Measurements from ENCODE around the gene PROB1. TPM values are rescaled to one million over a fixed set of nuclear protein-coding genes. Genes with fewer than 3 reads are reported as not detected.

PROB1 gene
- polyA plus RNA-seq, 3 donors = 2.4 to 4.3 (median 3.4) TPM

DNA sequence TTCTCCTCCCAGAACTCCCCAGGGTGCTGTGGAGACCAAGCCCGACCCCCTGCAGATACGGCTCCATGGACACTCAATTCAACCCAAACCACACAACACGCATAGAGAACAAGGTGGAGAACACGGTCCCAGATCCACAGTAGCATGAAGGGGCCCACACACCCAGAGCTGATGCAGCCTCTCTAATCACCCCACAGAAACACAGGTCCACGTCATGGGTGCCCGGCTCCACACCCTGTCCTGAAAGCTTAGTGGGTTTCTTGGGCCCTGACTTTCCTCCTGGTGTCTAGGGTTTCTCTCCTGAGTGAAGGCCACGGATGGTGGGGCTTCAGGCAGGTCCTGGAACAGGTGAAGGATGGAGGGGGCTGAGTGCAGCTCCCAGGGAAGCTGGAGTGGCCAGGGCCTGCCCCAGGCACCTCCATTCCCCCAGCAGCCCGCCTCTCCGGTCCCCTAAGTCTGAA lies 10.3 kb downstream of the PROB1 start:
- no peak for DNase-seq (ENCODE audit: extremely low read depth in 1 of 11, low read depth in 9 of 11, low spot score in 4 of 11)

DNA sequence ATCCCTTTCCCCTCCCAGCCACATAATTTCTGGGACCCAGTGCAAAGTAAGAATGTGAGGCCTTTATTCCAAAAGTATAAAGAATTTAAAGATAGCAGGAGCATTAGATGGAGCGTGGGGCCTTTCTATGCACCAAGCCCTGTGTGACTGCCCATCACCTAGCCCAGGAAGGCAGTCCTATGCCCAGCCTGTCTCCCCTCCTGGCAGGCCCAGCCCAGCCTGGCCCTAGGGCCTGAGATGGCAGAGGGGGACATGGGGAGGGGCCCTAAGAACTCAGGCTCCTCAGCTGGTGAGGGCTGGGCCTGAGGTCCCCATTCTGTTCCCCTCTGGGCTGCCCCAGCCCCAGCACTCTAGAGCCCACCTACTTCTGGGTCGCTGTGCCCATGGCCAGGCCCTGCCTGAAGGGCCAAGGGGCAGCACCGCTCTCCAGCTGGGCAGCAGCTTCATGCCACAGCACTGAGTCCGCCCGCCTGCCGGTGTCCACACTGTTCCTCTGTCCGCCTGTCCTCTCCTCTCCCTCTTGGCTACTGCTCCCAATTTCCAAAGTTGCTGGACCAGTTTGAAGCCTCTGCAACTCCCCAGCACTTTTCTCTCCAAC lies 10.8 kb downstream of the PROB1 start:
- no peak for DNase-seq (ENCODE audit: extremely low read depth in 1 of 11, low read depth in 9 of 11, low spot score in 4 of 11)

DNA sequence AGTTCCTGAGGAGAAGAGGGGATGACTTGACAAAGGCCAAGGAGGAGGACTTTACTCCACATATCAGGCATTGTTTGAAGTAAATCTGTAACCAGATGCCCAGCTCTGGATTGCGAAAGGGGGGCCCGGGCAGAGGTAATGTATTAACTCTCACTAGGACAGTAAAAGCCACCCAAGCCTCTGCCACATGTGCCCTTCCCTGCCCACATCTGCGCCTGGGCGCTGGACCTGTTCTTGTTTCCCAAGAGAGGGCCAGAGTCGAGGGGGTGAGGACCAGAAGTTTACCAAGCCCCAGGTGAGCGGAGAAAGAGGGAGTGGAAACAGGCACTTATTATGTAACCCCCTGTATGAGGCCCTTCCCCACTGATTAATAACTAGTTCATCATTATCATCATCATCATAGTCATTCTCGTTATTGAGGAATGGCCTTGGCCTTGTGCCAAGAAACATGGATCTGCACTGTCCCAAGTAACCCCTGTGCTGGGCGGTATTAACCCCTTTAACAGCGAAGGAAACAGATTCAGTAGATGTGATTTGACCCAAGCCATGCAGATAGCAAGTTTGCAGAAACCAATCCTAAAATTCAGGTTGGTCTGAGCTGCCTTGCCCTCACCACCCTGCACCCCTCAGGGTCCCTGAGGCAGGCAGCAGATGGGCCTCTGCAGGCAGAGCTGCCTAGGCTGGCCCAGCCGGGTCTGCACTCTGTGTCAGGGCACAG lies 11.5 kb downstream of the PROB1 start, which contains the start of gene SLC23A1:
TSS of gene SLC23A1 (minus strand) at position 23 of the 718 bp plus-strand sequence. CDS start 44 bp downstream, outside the sequence.
- DNase-seq (ENCODE audit: extremely low read depth in 1 of 11, low read depth in 9 of 11, low spot score in 4 of 11) = no peak

DNA sequence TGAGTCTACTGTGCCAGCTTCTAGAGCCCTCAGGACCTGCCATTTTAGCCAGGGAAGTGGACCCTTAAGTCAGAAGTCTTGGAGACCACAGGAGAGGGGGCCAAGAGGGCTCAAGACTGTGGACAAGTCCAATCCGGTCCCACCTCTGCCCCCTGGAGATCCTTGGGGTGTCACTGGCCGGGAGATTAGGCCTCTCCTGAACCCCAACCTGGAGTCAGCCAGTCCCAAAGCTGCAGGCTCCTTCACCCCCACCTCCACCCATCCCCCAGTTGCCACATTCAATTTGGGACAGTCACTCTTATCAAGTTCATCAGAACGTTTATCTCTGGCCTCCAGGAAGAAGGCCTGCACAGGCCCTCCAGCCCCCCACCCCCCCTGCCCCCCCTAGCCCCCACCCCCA lies 12.1 kb downstream of the PROB1 start:
- no peak for DNase-seq (ENCODE audit: extremely low read depth in 1 of 11, low read depth in 9 of 11, low spot score in 4 of 11)

DNA sequence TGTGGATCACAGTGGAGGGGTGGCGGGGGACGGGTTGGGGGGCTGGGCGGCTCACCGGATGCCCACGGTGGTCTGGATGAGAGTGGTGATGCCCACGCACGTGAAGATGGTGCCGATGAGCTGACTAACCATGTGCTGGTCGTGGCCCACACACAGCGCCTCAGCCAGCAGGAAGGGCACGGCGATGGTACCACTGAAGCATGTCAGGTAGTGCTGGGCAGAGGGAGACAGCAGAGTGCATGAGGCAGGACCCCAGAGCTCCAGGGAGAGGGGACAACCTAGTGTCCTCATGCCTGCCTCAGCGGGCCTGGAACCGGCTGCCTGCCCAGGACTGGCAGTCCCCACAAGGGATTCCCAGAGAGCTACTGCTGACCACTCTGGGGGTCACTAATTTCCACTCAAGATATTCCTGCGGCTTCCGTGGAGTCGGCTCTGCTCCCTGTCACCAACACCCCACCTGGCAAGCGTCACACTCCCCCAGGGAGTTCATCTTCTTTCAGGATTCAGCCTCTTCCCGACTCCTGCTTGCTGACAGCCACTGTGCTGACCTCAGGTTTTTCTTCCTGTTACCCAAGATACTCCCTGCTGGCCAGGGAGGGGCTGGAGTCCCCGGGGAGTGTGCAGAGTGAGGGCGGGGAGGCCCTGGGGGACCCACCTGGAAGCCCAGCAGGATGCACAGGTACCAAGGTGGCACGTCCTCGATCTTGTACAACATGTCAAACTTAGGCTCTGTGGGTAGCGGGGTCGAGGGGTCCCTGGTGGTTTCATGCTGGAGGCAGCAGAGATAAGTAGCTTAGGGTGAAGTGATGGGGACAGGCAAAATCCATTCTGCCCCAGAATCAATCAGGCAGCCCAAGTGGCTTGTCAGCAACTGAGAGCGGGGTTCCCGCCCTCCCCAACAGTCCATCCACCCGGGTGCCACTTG lies 12.8 kb downstream of the PROB1 start:
- DNase-seq (ENCODE audit: extremely low read depth in 1 of 11, low read depth in 9 of 11, low spot score in 4 of 11) = no peak

DNA sequence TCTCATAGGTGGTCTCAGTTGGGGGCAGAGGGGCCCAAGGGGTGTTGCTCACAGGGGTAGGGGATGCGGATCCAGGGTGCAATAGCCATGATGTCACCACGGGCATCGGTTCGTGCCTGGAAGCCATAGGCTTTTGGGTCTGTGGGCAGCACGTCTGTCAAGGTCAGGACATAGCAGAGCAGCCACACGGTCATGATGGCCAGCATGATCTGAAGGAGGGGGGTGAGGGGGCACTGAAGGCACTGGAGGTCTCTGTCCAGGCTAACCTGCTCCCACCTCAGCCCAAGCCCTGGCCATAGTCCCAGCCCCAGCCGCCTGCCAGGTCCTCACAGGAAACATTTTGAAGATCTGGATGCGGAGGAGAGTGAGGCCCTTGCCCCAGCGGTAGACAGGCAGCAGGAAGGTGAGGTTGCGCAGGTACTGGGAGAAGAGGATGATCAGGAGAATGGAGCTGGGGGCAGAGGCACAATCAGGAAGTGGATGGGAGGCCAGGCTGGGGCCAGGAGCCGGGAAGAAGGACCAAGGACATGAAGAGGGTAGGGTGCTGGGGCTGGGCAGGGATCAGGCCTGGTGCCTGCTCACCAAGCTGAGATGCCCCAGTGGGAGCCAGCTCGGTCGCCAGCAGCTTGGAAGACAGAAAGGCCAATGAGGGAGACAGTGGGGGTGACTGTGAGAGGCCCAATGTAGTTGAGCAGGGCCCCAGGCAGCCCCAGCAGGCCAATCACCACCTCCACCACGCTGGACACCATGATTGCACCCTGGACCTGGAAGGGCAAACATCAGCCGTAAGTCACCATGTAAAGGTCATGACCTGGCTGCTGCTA lies 15.1 kb downstream of the PROB1 start:
- DNase-seq (ENCODE audit: extremely low read depth in 1 of 11, low read depth in 9 of 11, low spot score in 4 of 11) = no peak

DNA sequence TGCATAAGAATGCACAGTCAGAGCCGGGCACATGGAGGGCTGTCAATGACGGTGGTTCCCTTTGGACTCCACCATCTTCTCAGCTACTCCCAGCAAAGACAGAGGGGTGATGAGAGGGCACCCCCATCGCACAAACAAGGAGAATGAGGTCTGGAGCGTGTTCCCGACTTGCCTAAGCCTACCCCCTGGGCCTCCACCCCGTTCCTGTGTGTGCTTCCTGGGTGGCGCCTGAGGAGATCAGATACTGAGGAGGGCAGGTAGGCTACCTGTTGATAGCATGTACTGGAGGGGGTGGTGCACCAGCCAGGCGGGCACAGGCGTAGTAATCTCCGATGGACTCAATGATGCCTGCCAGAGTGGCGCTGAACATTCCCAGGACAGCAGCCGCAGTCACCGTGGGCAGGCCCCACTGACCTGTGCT lies 16.0 kb downstream of the PROB1 start:
- no peak for DNase-seq (ENCODE audit: extremely low read depth in 1 of 11, low read depth in 9 of 11, low spot score in 4 of 11)

DNA sequence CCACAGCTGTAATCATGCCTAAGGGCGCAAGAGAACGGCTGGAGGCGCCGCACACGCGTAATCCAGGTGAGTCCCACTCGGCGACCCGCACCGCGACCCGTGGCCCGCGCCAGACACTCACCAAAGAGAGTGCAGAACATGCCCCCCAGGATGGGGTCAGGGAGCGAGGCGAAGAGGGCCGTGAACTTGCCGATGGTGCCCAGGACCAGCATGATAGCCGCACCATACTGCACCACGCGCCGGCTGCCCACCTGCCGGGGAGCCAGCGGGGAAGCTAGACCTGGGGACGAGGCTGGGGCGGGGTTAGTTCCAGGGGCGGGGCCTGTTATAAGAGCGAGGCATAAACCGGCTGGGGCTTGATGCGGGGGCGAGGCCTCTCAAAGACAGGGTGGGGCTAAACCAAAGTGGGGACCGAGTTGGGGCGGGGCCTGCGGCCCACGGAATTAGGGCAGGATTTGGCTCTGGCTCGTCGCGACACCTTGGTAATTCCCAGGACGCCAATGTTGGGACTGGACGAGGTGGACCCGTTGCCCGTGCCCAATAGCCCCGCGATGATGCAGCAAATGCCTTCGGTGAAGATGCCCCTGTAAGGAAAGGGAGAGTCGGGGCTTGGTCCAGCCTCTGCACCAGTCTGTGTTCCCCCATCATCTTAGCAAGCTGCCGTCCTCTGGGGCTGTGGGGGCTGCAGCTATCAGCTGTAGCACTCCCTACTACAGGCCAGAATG lies 16.6 kb downstream of the PROB1 start:
- no peak for DNase-seq (ENCODE audit: extremely low read depth in 1 of 11, low read depth in 9 of 11, low spot score in 4 of 11)

DNA sequence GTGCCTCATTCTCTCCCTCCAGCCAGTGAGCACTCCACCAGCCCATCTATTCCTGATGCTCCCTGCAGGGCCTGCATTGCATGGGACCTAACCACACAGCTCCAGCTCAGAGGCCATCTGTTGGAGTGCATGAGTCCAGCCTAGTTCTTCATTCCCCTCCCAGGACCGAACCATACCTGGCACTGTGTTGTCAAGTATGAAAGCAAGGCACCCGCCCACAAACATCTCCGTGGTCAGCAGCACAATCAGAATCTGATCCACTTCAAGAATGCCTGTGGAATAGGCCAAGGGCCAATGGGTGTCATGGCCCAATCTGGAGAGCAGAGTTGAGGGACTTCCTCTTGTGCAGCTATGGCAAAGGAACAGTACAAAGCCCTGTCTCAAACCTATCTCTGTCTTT lies 17.7 kb downstream of the PROB1 start:
- no peak for DNase-seq (ENCODE audit: extremely low read depth in 1 of 11, low read depth in 9 of 11, low spot score in 4 of 11)

DNA sequence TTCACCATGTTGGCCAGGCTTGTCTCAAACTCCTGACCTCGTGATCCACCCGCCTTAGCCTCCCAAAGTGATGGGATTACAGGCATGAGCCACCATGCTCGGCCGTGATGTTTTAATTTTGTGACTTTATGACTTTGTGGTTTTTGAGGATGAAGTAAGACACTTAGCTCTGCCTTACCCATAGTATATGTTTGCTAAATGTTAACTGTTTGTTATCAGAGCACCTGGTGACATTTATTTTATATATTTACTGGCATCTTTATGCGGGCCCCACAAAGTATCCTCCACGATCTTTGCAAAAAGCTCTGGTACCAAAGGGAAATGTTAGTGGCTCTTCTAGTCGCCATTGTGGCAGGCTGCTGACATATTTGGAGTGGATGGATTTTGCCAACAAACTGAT lies 18.5 kb downstream of the PROB1 start:
- DNase-seq (ENCODE audit: extremely low read depth in 1 of 11, low read depth in 9 of 11, low spot score in 4 of 11) = no peak

DNA sequence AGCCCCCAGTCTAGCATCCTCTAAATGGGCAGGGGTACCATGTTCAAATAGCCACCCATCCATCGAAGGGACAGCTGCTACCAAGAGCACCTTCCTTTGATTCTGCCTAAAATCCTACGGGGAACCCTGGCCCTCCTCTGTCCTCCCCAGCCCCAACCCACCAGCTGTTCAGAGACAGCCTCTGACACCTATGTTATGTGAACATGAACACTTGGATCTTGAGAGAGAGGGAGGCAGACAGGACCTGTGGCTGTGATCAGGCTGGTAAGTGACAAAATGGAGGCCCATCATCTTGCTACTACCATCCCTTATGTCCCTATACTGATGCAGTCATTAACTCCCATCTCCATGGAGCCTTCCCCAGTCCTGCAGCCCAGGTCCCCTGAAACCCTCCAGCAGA lies 20.0 kb downstream of the PROB1 start:
- DNase-seq (ENCODE audit: extremely low read depth in 1 of 11, low read depth in 9 of 11, low spot score in 4 of 11) = no peak

DNA sequence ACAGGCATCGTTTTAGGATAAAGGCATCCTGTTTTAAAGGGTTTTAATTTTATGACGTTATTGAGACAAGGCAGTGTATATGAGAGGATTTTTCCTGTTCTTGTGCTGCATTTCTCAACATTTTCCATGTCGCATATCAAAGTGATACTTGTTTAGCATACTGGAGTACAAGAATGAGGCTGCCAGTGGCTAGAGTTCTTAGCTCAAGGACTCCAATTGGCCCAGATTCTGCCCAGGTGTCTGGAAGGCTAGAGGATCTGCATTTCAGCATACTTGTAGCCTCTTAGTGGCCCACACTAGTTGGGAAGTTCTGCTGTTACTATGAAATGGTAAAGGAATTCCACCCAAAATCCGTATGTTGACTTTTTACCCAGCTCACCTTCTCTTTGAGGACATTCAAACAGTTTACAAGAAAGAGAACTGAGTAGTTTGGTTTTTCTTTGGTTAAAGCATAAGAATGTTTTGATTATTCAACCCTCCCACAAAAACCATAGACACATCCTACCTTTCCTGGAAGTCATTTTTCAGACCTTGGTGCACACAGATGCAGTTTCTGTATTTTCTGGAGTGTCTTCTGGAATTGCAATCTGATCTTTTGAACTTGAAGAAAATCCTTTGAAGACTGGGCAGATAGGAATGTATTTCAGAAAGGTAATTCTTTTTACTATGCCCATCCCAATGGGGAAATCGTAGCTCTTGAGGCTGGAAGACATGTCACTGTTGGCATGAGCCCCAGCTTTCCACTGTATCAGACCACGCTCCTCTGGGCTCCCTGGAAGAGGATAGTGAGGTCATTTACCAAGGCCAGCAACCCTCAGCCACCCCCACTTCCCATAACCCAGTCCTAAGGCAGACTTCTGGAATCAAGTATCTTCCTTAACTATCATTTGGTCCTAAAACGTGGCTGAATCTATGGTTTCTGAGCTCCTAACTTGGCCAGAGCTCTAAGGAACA lies 23.1 kb downstream of the PROB1 start:
- DNase-seq (ENCODE audit: extremely low read depth in 1 of 11, low read depth in 9 of 11, low spot score in 4 of 11) = no peak

DNA sequence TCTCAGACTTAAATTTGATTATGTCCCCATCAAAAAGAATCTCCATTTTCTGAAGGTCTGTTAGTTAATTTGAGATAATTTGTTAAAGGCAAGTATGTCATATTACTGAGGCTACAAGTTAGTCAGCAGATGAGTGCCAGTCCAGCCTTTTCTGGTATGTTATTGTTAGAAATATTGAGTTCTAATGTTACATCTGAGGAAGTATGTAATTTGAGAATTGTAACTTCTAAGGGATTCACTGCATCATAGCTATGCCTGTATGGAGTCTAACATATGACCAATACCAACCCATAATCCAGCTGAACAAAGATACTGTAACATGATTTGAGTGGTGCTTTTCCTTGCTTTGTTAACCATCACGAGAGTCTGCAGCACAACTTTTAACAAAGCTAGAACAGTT lies 25.7 kb downstream of the PROB1 start:
- DNase-seq (ENCODE audit: extremely low read depth in 1 of 11, low read depth in 9 of 11, low spot score in 4 of 11) = no peak

DNA sequence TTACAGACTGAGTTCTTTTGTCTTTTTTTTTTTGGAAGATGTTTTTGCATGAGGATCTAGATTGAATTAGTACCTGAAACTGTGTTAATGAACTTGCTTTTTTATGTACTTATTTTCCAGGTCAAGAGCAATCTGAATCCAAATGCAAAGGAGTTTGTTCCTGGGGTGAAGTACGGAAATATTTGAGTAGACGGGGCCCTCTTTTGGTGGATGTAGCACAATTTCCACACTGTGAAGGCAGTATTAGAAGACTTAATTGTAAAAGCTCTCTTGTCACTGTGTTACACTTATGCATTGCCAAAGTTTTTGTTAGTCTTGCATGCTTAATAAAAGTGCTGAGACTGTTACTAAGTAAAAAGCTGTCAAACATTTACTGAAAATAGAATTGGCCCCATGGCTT lies 26.3 kb downstream of the PROB1 start:
- DNase-seq (ENCODE audit: extremely low read depth in 1 of 11, low read depth in 9 of 11, low spot score in 4 of 11) = no peak

DNA sequence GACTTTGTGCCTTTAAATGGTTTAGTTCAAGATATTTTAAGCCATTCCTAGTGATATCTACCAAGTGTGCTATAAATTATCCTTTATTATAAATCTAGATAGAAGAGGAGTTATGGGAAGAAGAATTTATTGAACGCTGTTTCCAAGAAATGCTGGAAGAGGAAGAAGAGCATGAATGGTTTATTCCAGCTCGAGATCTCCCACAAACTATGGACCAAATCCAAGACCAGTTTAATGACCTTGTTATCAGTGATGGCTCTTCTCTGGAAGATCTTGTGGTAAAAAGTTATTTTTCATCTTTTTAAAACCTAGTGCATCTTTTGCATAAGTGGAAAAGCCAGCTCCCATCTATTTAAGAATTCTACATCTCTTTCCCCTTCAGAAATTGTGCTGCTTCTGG lies 30.4 kb downstream of the PROB1 start:
- DNase-seq (ENCODE audit: extremely low read depth in 1 of 11, low read depth in 9 of 11, low spot score in 4 of 11) = no peak

DNA sequence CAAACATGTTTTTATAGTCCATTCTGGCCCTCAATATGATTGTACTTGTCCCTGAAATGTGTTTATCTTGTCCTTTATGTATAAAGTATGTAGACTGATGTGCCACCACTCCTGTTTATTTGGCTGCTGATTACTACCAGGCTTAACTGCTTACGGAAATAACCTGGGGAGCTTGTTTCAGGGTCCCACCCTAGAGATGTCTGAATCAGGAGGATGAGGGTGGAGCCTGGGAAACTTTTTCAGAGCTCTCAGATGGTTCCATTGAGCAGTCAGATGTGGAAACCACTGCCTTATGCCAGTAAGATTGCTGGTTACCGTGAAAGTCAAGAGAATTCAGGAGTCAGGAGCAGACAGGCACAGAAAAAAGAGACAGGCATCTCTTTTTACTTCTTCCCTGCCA lies 31.0 kb downstream of the PROB1 start:
- DNase-seq (ENCODE audit: extremely low read depth in 1 of 11, low read depth in 9 of 11, low spot score in 4 of 11) = no peak

DNA sequence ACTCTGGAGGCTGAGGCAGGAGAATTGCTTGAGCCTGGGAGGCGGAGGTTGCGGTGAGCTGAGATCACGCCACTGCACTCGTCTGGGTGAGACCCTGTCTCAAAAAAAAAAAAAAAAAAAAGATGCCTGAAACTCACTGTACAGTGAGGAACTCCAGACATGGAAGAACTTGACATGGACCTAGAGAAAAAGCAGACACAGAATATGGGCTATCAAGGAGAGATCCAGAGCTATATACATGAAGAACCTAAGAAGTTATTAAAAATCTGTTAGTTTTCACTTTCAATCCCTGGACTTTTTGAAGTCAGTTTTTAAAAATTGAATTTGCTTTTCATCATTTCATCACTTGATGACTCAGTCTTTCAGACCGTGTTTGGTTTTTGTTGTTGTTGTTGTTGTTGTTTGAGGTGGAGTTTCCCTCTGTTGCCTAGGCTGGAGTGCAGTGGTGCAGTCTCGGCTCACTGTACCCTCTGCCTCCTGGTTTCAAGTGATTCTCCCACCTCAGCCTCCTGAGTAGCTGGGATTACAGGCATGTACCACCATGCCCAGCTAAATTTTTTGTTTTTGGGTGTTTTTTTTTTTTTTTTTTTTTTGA lies 33.0 kb downstream of the PROB1 start:
- DNase-seq (ENCODE audit: extremely low read depth in 1 of 11, low read depth in 9 of 11, low spot score in 4 of 11) = no peak
